LNCaP clone FGC (cell line): ENCODE results near the gene POU2AF1.

Experiments used
- DNase-seq: peaks from one replicate; pipeline ENCODE4 v3.0.0-alpha.2; 2011; ENCODE audit warnings: low read depth
- H3K4me3 ChIP-seq: 2 replicates; pipeline ENCODE4 v1.5.1; 2011; ENCODE audit warnings: mild to moderate bottlenecking, low read depth, low read length, control low read depth
- TF ChIP-seq, protein P1 (sequence below): IDR thresholded peaks from 2 replicates; pipeline ENCODE4 v1.5.1; 2012; ENCODE audit warnings: mild to moderate bottlenecking; ENCODE audit not compliant: control insufficient read depth, insufficient read depth; ENCODE audit errors: extremely low read depth

Gene POU2AF1

GRCh38 chr11:111348147-111348546 lies 30.9 kb downstream of the POU2AF1 start:
- DNase-seq: no peak
- TF ChIP-seq, protein P1, sequence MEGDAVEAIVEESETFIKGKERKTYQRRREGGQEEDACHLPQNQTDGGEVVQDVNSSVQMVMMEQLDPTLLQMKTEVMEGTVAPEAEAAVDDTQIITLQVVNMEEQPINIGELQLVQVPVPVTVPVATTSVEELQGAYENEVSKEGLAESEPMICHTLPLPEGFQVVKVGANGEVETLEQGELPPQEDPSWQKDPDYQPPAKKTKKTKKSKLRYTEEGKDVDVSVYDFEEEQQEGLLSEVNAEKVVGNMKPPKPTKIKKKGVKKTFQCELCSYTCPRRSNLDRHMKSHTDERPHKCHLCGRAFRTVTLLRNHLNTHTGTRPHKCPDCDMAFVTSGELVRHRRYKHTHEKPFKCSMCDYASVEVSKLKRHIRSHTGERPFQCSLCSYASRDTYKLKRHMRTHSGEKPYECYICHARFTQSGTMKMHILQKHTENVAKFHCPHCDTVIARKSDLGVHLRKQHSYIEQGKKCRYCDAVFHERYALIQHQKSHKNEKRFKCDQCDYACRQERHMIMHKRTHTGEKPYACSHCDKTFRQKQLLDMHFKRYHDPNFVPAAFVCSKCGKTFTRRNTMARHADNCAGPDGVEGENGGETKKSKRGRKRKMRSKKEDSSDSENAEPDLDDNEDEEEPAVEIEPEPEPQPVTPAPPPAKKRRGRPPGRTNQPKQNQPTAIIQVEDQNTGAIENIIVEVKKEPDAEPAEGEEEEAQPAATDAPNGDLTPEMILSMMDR: no peak
- no peak overlapping the region for H3K4me3 ChIP-seq

GRCh38 chr11:111347723-111348115 lies 31.4 kb downstream of the POU2AF1 start:
- DNase-seq: no peak
- H3K4me3 ChIP-seq: no peak overlapping the region
- TF ChIP-seq, protein P1: no peak

GRCh38 chr11:111347002-111347722 lies 31.9 kb downstream of the POU2AF1 start:
- no peak for DNase-seq

DNA sequence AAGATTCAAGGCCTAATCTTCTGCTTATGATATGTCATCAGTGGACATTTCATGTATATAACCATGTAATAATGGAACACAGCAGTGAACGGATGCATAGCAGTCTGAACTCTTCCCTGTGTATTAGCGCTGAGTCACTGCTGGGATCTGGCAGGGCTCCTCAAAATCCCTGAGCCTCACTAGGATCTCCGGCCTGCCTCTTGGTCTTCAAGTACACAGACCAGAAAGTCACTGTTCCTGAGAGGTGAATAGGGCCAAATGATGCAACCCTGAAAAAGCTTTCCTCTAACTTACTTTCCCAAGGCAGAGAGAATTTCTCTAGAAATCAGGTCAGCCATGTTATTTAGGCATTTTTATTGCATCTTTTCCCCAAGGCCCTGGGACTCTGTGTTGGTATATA lies 35.0 kb downstream of the POU2AF1 start:
- DNase-seq: no peak
- H3K4me3 ChIP-seq: no peak overlapping the region
- TF ChIP-seq, protein P1: no peak

More at GRCh38 chr11:111347002-111347722, 31.9 kb downstream of the POU2AF1 start:
- TF ChIP-seq, protein P1: no peak
- H3K4me3 ChIP-seq: no peak overlapping the region

GRCh38 chr11:111342329-111342728 lies 36.7 kb downstream of the POU2AF1 start:
- TF ChIP-seq, protein P1: no peak
- no peak overlapping the region for H3K4me3 ChIP-seq
- DNase-seq: no peak

GRCh38 chr11:111339758-111340388 lies 39.2 kb downstream of the POU2AF1 start:
- TF ChIP-seq, protein P1: no peak
- no peak overlapping the region for H3K4me3 ChIP-seq
- no peak for DNase-seq
